ENCODE data around the gene RNU1-2.

GRCh38 chr1:16918371-16918770 lies 22.6 kb downstream of the RNU1-2 start:
- TF ChIP-seq EZH2phosphoT487 (IDR thresholded peaks at IDR 0.05; ENCODE audit: borderline replicate concordance) = no peak
- TF ChIP-seq CTCF (conservative IDR thresholded peaks at IDR 0.05; ENCODE audit: low read length) = no peak
